NT2/D1 (cell line): ENCODE results near the gene HIBADH.

ENCODE experiments used
- SUZ12 ChIP-seq: IDR thresholded peaks from 2 replicates; pipeline ENCODE4 v1.6.1; 2011; ENCODE audit not compliant: insufficient read length, insufficient read depth; ENCODE audit errors: extremely low read depth
- YY1 ChIP-seq: IDR thresholded peaks from 2 replicates; pipeline ENCODE4 v1.6.1; 2011; ENCODE audit not compliant: insufficient read length, insufficient read depth

DNA sequence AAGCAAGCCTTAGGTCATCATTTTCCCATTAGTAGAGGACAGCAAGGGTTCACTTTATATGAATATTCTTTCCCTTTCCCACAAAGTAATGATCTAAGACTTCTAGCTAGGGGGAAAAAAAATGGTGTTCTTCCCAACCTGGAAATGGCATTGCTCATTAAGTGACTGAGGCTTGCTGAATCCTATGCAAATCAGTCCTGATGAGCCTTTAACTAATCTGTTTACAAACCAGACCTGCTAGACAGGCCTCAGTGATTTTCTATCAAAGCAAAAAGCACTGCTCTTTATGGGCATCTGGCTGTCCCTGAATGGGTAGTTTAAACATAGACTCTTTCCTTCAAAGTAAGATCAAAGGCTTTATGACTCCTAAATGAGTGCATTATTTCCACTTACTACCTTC is 146.3 kb downstream of the HIBADH start:
- TF ChIP-seq YY1 (no peak), SUZ12 (no peak)
